Measurements from ENCODE around the gene SULT2B1. TPM values are rescaled to one million over a fixed set of nuclear protein-coding genes. Genes with fewer than 3 reads are reported as not detected.
"Not testable (repeated sequence)": the region's sequence is repeated elsewhere in the genome, so short reads cannot be mapped to it uniquely, and the experiment has no call there.

SULT2B1 gene
- total RNA-seq, 5 donors from 2014 or later (not counting 1 experiment from before 2014, with no cell fraction given), result not detected

DNA sequence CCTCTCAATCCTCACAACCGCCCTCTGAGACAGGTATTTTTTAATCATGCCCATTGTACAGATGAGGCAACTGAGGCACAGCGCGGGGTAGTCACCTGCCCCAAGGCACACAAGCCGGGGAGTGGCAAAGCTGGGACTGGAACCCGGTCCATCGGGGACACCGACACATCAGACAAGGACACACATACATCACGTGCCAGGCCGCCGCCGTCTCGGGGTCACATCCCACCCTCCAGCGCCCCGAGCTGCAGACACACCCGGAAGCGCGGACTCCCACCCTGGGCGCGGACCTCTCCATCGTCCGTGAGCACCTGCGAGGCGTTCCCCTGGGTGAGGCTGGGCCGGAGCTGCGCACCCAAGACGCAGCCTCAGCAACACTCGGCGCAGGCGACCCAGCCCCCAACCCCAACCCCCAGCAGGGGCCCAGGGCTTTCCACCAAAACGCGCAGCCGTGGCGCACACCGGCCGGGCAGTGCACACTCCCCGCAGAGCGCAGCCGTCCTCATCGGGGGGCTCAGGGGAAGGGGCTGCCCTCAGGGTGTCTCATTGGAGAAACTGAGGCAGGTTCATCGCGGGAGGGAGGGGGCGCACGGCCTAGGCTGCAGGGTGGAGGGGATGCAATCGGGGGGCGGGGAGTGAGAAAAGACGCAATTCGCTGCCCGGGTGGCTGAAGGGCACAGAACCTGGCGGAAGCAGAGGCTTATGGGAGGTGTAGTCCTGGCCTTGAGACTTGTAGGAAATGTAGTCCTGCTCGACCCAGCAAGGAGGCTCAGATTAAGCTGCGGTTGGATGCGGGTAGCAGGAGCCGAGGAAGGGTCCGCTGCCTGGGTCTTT lies 38.5 kb upstream of the SULT2B1 start:
- H3K4me3 ChIP-seq (ENCODE audit: control insufficient read depth in 1 of 2, extremely low read depth in 1 of 2, low read length in 1 of 2), result peak overlapping the region; percentile 56 to 88
- 2% methylated on average over 41 of the region's 54 CpGs for WGBS (ENCODE audit: insufficient coverage)
- peaks cover 0 to 8% of the 10 kb centered on the region in 2 donors for H3K36me3 ChIP-seq (ENCODE audit: control insufficient read depth in 2 of 2, extremely low read depth in 1 of 2, insufficient read depth in 1 of 2, low read length in 1 of 2)
- POLR2A ChIA-PET, result no interaction called here
- Mint-ChIP-seq H3K9me3 (no peaks in the 10 kb centered on the region), H3K27ac (no peak overlapping the region), H3K4me1 (peaks cover 13 to 20% (median 16%) of the 10 kb centered on the region in 3 donors), H3K36me3 (no peaks in the 10 kb centered on the region), H3K4me3 (no peak overlapping the region), H3K27me3 (no peaks in the 10 kb centered on the region)
- CTCF ChIA-PET, result interaction anchor here in 1 of 2 donors (0.5 to 1.2 kb wide), 2 partner anchors 63 to 71 kb away, joined by 3 to 5 read pairs; no protein-coding TSS in a partner anchor
- ATAC-seq (replicated peaks in 1 of 4) (peak; percentile 73 to 74 (median 73)), DNase-seq (peak; percentile 53 to 86 (median 72))
- peaks cover 0 to 8% of the 10 kb centered on the region in 2 experiments for H3K27me3 ChIP-seq (replicated peaks in 1 of 2; ENCODE audit: control insufficient read depth in 2 of 2, extremely low read depth in 1 of 2, insufficient read depth in 2 of 2, low read length in 1 of 2)
- peaks cover 12 to 42% of the 10 kb centered on the region in 2 experiments for H3K4me1 ChIP-seq (ENCODE audit: control insufficient read depth in 1 of 2, extremely low read depth in 1 of 2, insufficient read depth in 2 of 2, low read length in 2 of 2)
- no peaks in the 10 kb centered on the region for H3K9me3 ChIP-seq
- H3K27ac ChIP-seq (ENCODE audit: low read length), result peak overlapping the region; percentile 56

DNA sequence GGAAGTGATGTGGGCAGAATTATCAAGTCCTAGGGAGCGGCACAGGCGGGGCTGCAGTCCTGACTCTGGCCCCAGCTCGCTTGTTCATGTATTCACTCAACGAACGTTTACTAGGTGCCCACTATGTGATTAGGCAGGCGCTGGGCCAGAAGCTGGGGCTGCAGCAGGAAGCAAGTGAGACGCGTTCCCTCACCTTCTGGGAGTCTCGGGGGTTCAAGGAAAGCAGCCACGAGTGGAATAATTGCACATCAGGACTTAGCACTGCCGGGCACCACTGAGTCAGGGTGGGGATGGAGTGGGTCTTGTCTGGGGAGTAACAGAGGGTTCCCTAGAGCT lies 37.9 kb upstream of the SULT2B1 start:
- Histone ChIP-seq H3K27ac (ENCODE audit: low read length) (no peak overlapping the region), H3K4me3 (ENCODE audit: control insufficient read depth in 1 of 2, extremely low read depth in 1 of 2, low read length in 1 of 2) (peak overlapping the region in 1 of 2 donors; percentile 88), H3K36me3 (ENCODE audit: control insufficient read depth in 2 of 2, extremely low read depth in 1 of 2, insufficient read depth in 1 of 2, low read length in 1 of 2) (peaks cover 0 to 3% of the 10 kb centered on the region in 2 donors), H3K27me3 (replicated peaks in 1 of 2; ENCODE audit: control insufficient read depth in 2 of 2, extremely low read depth in 1 of 2, insufficient read depth in 2 of 2, low read length in 1 of 2) (peaks cover 0 to 8% of the 10 kb centered on the region in 2 experiments), H3K4me1 (ENCODE audit: control insufficient read depth in 1 of 2, extremely low read depth in 1 of 2, insufficient read depth in 2 of 2, low read length in 2 of 2) (peaks cover 12 to 42% of the 10 kb centered on the region in 2 experiments), H3K9me3 (no peaks in the 10 kb centered on the region)
- no peaks in the 10 kb centered on the region for H3K27me3 Mint-ChIP-seq
- ChIA-PET POLR2A (no interaction called here), CTCF (interaction anchor here in 1 of 2 donors (0.5 to 1.2 kb wide), 3 partner anchors 62 to 265 kb away, joined by 3 to 5 read pairs (median 3); no protein-coding TSS in a partner anchor)
- DNase-seq, result no peak
- H3K27ac Mint-ChIP-seq, result no peak overlapping the region
- H3K4me1 Mint-ChIP-seq, result peaks cover 13 to 20% (median 16%) of the 10 kb centered on the region in 3 donors
- H3K36me3 Mint-ChIP-seq, result no peaks in the 10 kb centered on the region
- H3K4me3 Mint-ChIP-seq, result peak overlapping the region in 1 of 3 donors; percentile 9
- WGBS (ENCODE audit: insufficient coverage), result 64% methylated on average over 11 of the region's 11 CpGs
- H3K9me3 Mint-ChIP-seq, result no peaks in the 10 kb centered on the region
- no peak for ATAC-seq (replicated peaks in 1 of 4)

DNA sequence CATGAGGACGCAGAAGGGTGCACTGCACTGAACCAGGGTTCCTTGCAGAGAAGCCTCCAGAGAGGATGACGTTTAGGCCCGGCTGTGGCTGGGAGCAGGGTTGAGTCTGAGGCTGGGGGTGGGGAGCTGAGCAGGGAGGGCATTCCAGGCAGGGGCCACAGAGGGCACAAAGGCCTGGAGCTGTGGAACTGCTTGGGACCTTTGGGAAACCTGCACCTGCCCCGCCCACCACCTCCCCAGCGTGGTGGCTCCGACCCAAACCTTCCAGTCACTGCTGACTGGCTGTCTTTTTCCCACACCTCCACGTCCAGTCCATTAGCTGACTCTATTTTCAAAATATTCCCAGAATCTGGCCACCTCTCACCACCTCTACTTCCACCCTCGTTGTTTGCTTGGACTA lies 35.4 kb upstream of the SULT2B1 start:
- POLR2A ChIA-PET, result no interaction called here
- H3K27ac Mint-ChIP-seq, result no peak overlapping the region
- H3K9me3 Mint-ChIP-seq, result no peaks in the 10 kb centered on the region

DNA sequence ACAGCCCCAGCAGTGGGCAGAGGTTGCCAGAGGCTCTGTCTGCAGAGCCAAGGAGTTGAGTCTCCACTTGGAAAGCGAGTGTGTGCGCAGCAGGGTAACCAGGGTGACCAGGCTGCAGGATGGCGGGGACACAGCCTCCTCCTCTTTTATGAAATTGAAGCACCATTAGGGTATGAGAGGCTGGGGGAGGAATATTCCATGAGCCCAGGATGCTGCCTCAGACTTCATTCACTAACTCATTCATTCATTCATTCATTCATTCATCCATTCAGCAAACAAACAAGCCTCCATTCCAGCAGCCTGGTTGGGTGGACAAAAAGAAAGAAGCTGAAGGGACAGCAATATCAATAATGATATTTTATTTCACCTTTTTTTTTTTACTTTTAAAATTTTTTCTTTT lies 33.8 kb upstream of the SULT2B1 start:
- no peak overlapping the region for H3K27ac Mint-ChIP-seq
- CTCF ChIA-PET, result no interaction called here

More for the DNA sequence above, 35.4 kb upstream of the SULT2B1 start:
- Histone ChIP-seq H3K36me3 (ENCODE audit: control insufficient read depth in 2 of 2, extremely low read depth in 1 of 2, insufficient read depth in 1 of 2, low read length in 1 of 2) (no peaks in the 10 kb centered on the region), H3K27ac (ENCODE audit: low read length) (no peak overlapping the region), H3K9me3 (no peaks in the 10 kb centered on the region), H3K4me1 (ENCODE audit: control insufficient read depth in 1 of 2, extremely low read depth in 1 of 2, insufficient read depth in 2 of 2, low read length in 2 of 2) (peaks cover 9 to 25% of the 10 kb centered on the region in 2 experiments), H3K4me3 (ENCODE audit: control insufficient read depth in 1 of 2, extremely low read depth in 1 of 2, low read length in 1 of 2) (no peak overlapping the region), H3K27me3 (replicated peaks in 1 of 2; ENCODE audit: control insufficient read depth in 2 of 2, extremely low read depth in 1 of 2, insufficient read depth in 2 of 2, low read length in 1 of 2) (peaks cover under 1 to 8% of the 10 kb centered on the region in 2 experiments)
- no peak for ATAC-seq (replicated peaks in 1 of 4)
- no peak for DNase-seq
- Mint-ChIP-seq H3K27me3 (no peaks in the 10 kb centered on the region), H3K36me3 (no peaks in the 10 kb centered on the region), H3K4me3 (no peak overlapping the region), H3K4me1 (peaks cover 4 to 6% (median 6%) of the 10 kb centered on the region in 3 donors)
- WGBS (ENCODE audit: insufficient coverage), result 90% methylated on average over 8 of the region's 8 CpGs
- CTCF ChIA-PET, result no interaction called here

DNA sequence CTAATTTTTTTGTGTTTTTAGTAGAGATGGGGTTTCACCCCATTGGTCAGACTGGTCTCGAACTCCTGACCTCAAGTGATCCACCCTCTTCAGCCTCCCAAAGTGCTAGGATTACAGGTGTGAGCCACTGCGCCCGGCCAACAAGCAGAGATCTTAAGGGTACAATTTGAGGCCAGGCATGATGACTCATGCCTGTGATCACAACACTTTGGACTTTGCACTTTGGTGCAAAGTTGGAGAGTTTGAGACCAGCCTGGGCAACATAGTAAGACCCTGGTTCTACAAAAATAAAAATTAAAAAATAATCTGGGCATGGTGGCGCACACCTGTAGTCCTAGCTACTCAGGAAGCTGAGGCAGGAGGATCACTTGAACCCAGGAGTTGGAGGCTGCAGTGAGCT lies 32.5 kb upstream of the SULT2B1 start:
- ATAC-seq (replicated peaks in 1 of 4); H3K27ac Mint-ChIP-seq; H3K36me3 ChIP-seq (ENCODE audit: control insufficient read depth in 2 of 2, extremely low read depth in 1 of 2, insufficient read depth in 1 of 2, low read length in 1 of 2); H3K27ac ChIP-seq (ENCODE audit: low read length); DNase-seq; H3K4me3 Mint-ChIP-seq; H3K36me3 Mint-ChIP-seq; H3K4me1 Mint-ChIP-seq; H3K27me3 ChIP-seq (replicated peaks in 1 of 2; ENCODE audit: control insufficient read depth in 2 of 2, extremely low read depth in 1 of 2, insufficient read depth in 2 of 2, low read length in 1 of 2); H3K9me3 ChIP-seq; H3K9me3 Mint-ChIP-seq; H3K4me3 ChIP-seq (ENCODE audit: control insufficient read depth in 1 of 2, extremely low read depth in 1 of 2, low read length in 1 of 2); H3K4me1 ChIP-seq (ENCODE audit: control insufficient read depth in 1 of 2, extremely low read depth in 1 of 2, insufficient read depth in 2 of 2, low read length in 2 of 2); H3K27me3 Mint-ChIP-seq; POLR2A ChIA-PET; CTCF ChIA-PET: not testable (repeated sequence)
- WGBS (ENCODE audit: insufficient coverage), result 77% methylated on average over 3 of the region's 4 CpGs

More for the DNA sequence above, 33.8 kb upstream of the SULT2B1 start:
- no peak for DNase-seq
- Mint-ChIP-seq H3K27me3 (no peaks in the 10 kb centered on the region), H3K4me3 (no peak overlapping the region), H3K4me1 (peaks cover 4 to 6% (median 6%) of the 10 kb centered on the region in 3 donors), H3K36me3 (no peaks in the 10 kb centered on the region), H3K9me3 (no peaks in the 10 kb centered on the region)
- Histone ChIP-seq H3K27ac (ENCODE audit: low read length) (no peak overlapping the region), H3K27me3 (replicated peaks in 1 of 2; ENCODE audit: control insufficient read depth in 2 of 2, extremely low read depth in 1 of 2, insufficient read depth in 2 of 2, low read length in 1 of 2) (peaks cover 0 to 8% of the 10 kb centered on the region in 2 experiments), H3K4me1 (ENCODE audit: control insufficient read depth in 1 of 2, extremely low read depth in 1 of 2, insufficient read depth in 2 of 2, low read length in 2 of 2) (peaks cover 0 to 9% of the 10 kb centered on the region in 2 experiments), H3K9me3 (no peaks in the 10 kb centered on the region), H3K4me3 (ENCODE audit: control insufficient read depth in 1 of 2, extremely low read depth in 1 of 2, low read length in 1 of 2) (no peak overlapping the region), H3K36me3 (ENCODE audit: control insufficient read depth in 2 of 2, extremely low read depth in 1 of 2, insufficient read depth in 1 of 2, low read length in 1 of 2) (no peaks in the 10 kb centered on the region)
- WGBS (ENCODE audit: insufficient coverage), result no CpG with 5 or more reads among the region's 3 CpGs
- POLR2A ChIA-PET, result no interaction called here
- no peak for ATAC-seq (replicated peaks in 1 of 4)

DNA sequence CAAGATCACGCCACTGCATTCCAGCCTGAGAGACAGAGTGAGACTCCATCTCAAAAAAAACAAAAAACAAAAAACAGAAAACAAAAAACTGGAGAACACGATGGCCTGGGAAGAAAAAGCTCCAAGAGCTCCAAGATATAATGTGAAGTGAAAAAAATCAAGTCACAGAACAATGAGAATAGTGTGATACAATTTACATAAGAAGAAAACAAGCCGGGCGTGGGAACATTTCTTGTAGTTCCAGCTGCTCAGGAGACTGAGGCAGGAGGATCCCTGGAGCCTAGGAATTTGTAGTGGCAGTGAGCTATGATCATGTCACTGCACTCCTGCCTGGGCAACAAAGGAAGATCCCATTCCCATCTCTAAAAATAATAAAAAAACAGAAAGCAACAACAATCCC lies 31.8 kb upstream of the SULT2B1 start:
- ATAC-seq (replicated peaks in 1 of 4), result no peak
- no CpG with 5 or more reads among the region's 4 CpGs for WGBS (ENCODE audit: insufficient coverage)
- DNase-seq, result no peak
- Histone ChIP-seq H3K9me3 (no peaks in the 10 kb centered on the region), H3K27me3 (replicated peaks in 1 of 2; ENCODE audit: control insufficient read depth in 2 of 2, extremely low read depth in 1 of 2, insufficient read depth in 2 of 2, low read length in 1 of 2) (peaks cover 0 to 8% of the 10 kb centered on the region in 2 experiments), H3K36me3 (ENCODE audit: control insufficient read depth in 2 of 2, extremely low read depth in 1 of 2, insufficient read depth in 1 of 2, low read length in 1 of 2) (no peaks in the 10 kb centered on the region), H3K4me3 (ENCODE audit: control insufficient read depth in 1 of 2, extremely low read depth in 1 of 2, low read length in 1 of 2) (no peak overlapping the region), H3K4me1 (ENCODE audit: control insufficient read depth in 1 of 2, extremely low read depth in 1 of 2, insufficient read depth in 2 of 2, low read length in 2 of 2) (no peaks in the 10 kb centered on the region), H3K27ac (ENCODE audit: low read length) (no peak overlapping the region)
- Mint-ChIP-seq H3K36me3 (peaks cover 7% of the 10 kb centered on the region), H3K27ac (no peak overlapping the region), H3K4me1 (no peaks in the 10 kb centered on the region), H3K9me3 (peaks cover 4 to 9% (median 8%) of the 10 kb centered on the region in 3 donors), H3K4me3 (no peak overlapping the region), H3K27me3 (peaks cover 3 to 4% of the 10 kb centered on the region in 2 donors)
- ChIA-PET POLR2A (no interaction called here), CTCF (interaction anchor here in 1 of 2 donors (0.7 kb wide), 1 partner anchor 63 kb away, joined by 5 read pairs; no protein-coding TSS in a partner anchor)
